Measurements from ENCODE around the gene HLCS. TPM values are rescaled to one million over a fixed set of nuclear protein-coding genes. Genes with fewer than 3 reads are reported as not detected.
"Not testable (repeated sequence)": the region's sequence is repeated elsewhere in the genome, so short reads cannot be mapped to it uniquely, and the experiment has no call there.

Gene HLCS
- total and polyA plus RNA-seq, 2 experiments from 2014 or later, result 10.6 to 30.4 TPM

- TF ChIP-seq EZH2 (IDR thresholded peaks at IDR 0.05; ENCODE audit: borderline replicate concordance) (no peak), EZH2phosphoT487 (IDR thresholded peaks at IDR 0.05; ENCODE audit: low read depth, severe bottlenecking, unreplicated experiment) (no peak), CTCF (IDR thresholded peaks at IDR 0.05; ENCODE audit: poor library complexity) (peak; percentile 69)
- no peaks in the 10 kb centered on the region for H3K36me3 ChIP-seq (replicated peaks; ENCODE audit: insufficient read depth, low read depth)
- no peaks in the 10 kb centered on the region for H3K79me2 ChIP-seq
- peak overlapping the region; percentile 96 for H2AFZ ChIP-seq
- H3K27me3 ChIP-seq, result no peaks in the 10 kb centered on the region
- peak; percentile 96 for DNase-seq (ENCODE audit: low spot score)
- peaks cover 6% of the 10 kb centered on the region for H3K4me1 ChIP-seq (ENCODE audit: insufficient read depth)
- peak overlapping the region; percentile 95 for H3K27ac ChIP-seq
- no peaks in the 10 kb centered on the region for H3K9me3 ChIP-seq (ENCODE audit: low read depth)
- peak overlapping the region; percentile 97 for H3K4me2 ChIP-seq
- no peaks in the 10 kb centered on the region for H3K9me2 ChIP-seq (replicated peaks; ENCODE audit: insufficient read depth)
- H3K4me3 ChIP-seq, result peak overlapping the region; percentile 90
- WGBS (ENCODE audit: low lambda C conversion rate, missing lambda C conversion rate), result 3% methylated on average over 64 of the region's 97 CpGs
- H4K20me1 ChIP-seq (ENCODE audit: insufficient read depth, poor library complexity, severe bottlenecking), result no peaks in the 10 kb centered on the region
Measured at GRCh38 chr21:36989699-36990507, 23.4 kb upstream of the HLCS start.

GRCh38 chr21:36989199-36989698 is 22.8 kb upstream of the HLCS start:
- not testable (repeated sequence) for H3K9me2 ChIP-seq (replicated peaks; ENCODE audit: insufficient read depth); H3K4me1 ChIP-seq (ENCODE audit: insufficient read depth); H3K36me3 ChIP-seq (replicated peaks; ENCODE audit: insufficient read depth, low read depth); H3K79me2 ChIP-seq; DNase-seq (ENCODE audit: low spot score); H4K20me1 ChIP-seq (ENCODE audit: insufficient read depth, poor library complexity, severe bottlenecking); H3K27me3 ChIP-seq; H3K9me3 ChIP-seq (ENCODE audit: low read depth)
- H2AFZ ChIP-seq, result peak overlapping the region; percentile 96
- H3K4me3 ChIP-seq, result peak overlapping the region; percentile 90
- peak overlapping the region; percentile 95 for H3K27ac ChIP-seq
- WGBS (ENCODE audit: low lambda C conversion rate, missing lambda C conversion rate), result 52% methylated on average over 19 of the region's 22 CpGs
- H3K4me2 ChIP-seq, result peak overlapping the region; percentile 97

DNA sequence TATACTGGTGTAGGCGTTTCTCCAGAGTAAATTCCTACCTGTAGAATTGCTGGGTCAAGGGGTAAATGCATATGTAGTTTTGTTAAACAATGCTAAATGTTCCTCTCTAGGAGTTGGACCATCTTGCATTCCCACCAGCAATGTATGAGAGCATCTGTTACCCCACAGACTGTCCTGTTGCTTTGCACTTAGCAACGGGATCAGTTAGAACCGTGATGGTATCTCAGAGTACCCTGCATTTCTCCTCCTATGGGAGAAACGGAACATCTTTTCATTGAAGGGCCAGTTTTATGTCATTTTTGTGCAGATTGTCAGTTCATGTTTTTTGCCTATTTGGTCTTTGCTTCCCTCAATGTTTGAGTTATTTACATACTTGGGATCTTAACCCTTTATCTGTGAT is 22.1 kb upstream of the HLCS start:
- no peaks in the 10 kb centered on the region for H4K20me1 ChIP-seq (ENCODE audit: insufficient read depth, poor library complexity, severe bottlenecking)
- no peak overlapping the region for H3K27ac ChIP-seq
- no peaks in the 10 kb centered on the region for H3K9me2 ChIP-seq (replicated peaks; ENCODE audit: insufficient read depth)
- no peaks in the 10 kb centered on the region for H3K27me3 ChIP-seq
- H3K79me2 ChIP-seq, result no peaks in the 10 kb centered on the region
- H3K4me2 ChIP-seq, result no peak overlapping the region
- H3K4me3 ChIP-seq, result no peak overlapping the region
- H3K9me3 ChIP-seq (ENCODE audit: low read depth), result no peaks in the 10 kb centered on the region
- no peak for TF ChIP-seq EZH2 (IDR thresholded peaks at IDR 0.05; ENCODE audit: borderline replicate concordance)
- no peak for TF ChIP-seq EZH2phosphoT487 (IDR thresholded peaks at IDR 0.05; ENCODE audit: low read depth, severe bottlenecking, unreplicated experiment)
- no peak for TF ChIP-seq CTCF (IDR thresholded peaks at IDR 0.05; ENCODE audit: poor library complexity)
- H2AFZ ChIP-seq, result peak overlapping the region; percentile 96
- no peaks in the 10 kb centered on the region for H3K36me3 ChIP-seq (replicated peaks; ENCODE audit: insufficient read depth, low read depth)
- peaks cover 6% of the 10 kb centered on the region for H3K4me1 ChIP-seq (ENCODE audit: insufficient read depth)
- DNase-seq (ENCODE audit: low spot score), result no peak
- 79% methylated on average over 4 of the region's 4 CpGs for WGBS (ENCODE audit: low lambda C conversion rate, missing lambda C conversion rate)

GRCh38 chr21:36987845-36988244 is 21.4 kb upstream of the HLCS start:
- Histone ChIP-seq H3K79me2 (no peaks in the 10 kb centered on the region), H2AFZ (no peak overlapping the region), H4K20me1 (ENCODE audit: insufficient read depth, poor library complexity, severe bottlenecking) (no peaks in the 10 kb centered on the region), H3K4me1 (ENCODE audit: insufficient read depth) (peaks cover 6% of the 10 kb centered on the region), H3K36me3 (replicated peaks; ENCODE audit: insufficient read depth, low read depth) (no peaks in the 10 kb centered on the region), H3K27ac (no peak overlapping the region), H3K9me2 (replicated peaks; ENCODE audit: insufficient read depth) (no peaks in the 10 kb centered on the region), H3K9me3 (ENCODE audit: low read depth) (no peaks in the 10 kb centered on the region), H3K27me3 (no peaks in the 10 kb centered on the region), H3K4me2 (no peak overlapping the region), H3K4me3 (no peak overlapping the region)
- DNase-seq (ENCODE audit: low spot score), result no peak
- TF ChIP-seq EZH2 (IDR thresholded peaks at IDR 0.05; ENCODE audit: borderline replicate concordance) (no peak), EZH2phosphoT487 (IDR thresholded peaks at IDR 0.05; ENCODE audit: low read depth, severe bottlenecking, unreplicated experiment) (no peak), CTCF (IDR thresholded peaks at IDR 0.05; ENCODE audit: poor library complexity) (no peak)
